ENCODE data around the gene ZFYVE28.

GRCh38 chr4:2375427-2375826, 43.0 kb downstream of the ZFYVE28 start:
- TF ChIP-seq CTCF (IDR thresholded peaks at IDR 0.05 in 2 of 3, conservative IDR thresholded peaks at IDR 0.05 in 1 of 3; ENCODE audit: borderline replicate concordance in 1 of 3, insufficient read depth in 1 of 3, low read depth in 2 of 3, low read length in 2 of 3) (no peak), EZH2phosphoT487 (IDR thresholded peaks at IDR 0.05; ENCODE audit: borderline replicate concordance) (no peak), POLR2A (IDR thresholded peaks at IDR 0.05; ENCODE audit: borderline replicate concordance, extremely low read depth, insufficient read depth, insufficient read length) (no peak), ZBTB33 (IDR thresholded peaks at IDR 0.05; ENCODE audit: extremely low read depth, insufficient replicate concordance, low read length) (no peak), EZH2 (IDR thresholded peaks at IDR 0.05) (no peak), POLR2AphosphoS5 (IDR thresholded peaks at IDR 0.05; ENCODE audit: low read depth, low read length) (no peak), TCF7L2 (IDR thresholded peaks at IDR 0.05; ENCODE audit: borderline replicate concordance, extremely low read depth, insufficient read depth, insufficient read length) (no peak), MAX (IDR thresholded peaks at IDR 0.05) (no peak), YY1 (IDR thresholded peaks at IDR 0.05; ENCODE audit: extremely low read depth, insufficient replicate concordance, low read depth, low read length) (no peak), EGR1 (IDR thresholded peaks at IDR 0.05; ENCODE audit: low read depth) (no peak), SIN3A (IDR thresholded peaks at IDR 0.05; ENCODE audit: low read depth) (no peak)

All from HCT116 (cell line).